Gastroesophageal sphincter (tissue), 4 donors: ENCODE measurements around the gene EFHD2. TPM values are rescaled to one million over a fixed set of nuclear protein-coding genes. Genes with fewer than 3 reads are reported as not detected.
"Not testable (repeated sequence)": the region's sequence is repeated elsewhere in the genome, so short reads cannot be mapped to it uniquely, and the experiment has no call there.

Experiments
- ATAC-seq: fragments of 150-250 bp; one replicate; pipeline ENCODE4 v1.9.1; 2016; ENCODE audit warnings: mild to moderate bottlenecking, moderate library complexity
- H3K27ac ChIP-seq, 4 donors: fragments of 200-600 bp; sonication (generic) in 3 of 4; 1 replicate in 3 of 4; 2 replicates in 1 of 4; pipeline ENCODE4 v1.5.1; 2016 to 2019
- H3K27me3 ChIP-seq: fragments of 200-600 bp; sonication (generic); one replicate; pipeline ENCODE4 v1.5.1; 2019
- H3K36me3 ChIP-seq, 2 donors: fragments of 200-600 bp; sonication (generic); one replicate each; pipeline ENCODE4 v1.5.1; 2019; ENCODE audit warnings: control low read depth in 1 of 2
- H3K4me1 ChIP-seq, 3 donors: fragments of 200-600 bp; sonication (generic); 1 replicate in 2 of 3; 2 replicates in 1 of 3; pipeline ENCODE4 v1.5.1; 2016 to 2019; ENCODE audit warnings: control low read depth in 2 of 3
- H3K4me3 ChIP-seq, 2 donors: fragments of 200-600 bp; sonication (generic); one replicate each; pipeline ENCODE4 v1.5.1; 2019; ENCODE audit warnings: mild to moderate bottlenecking in 1 of 2, moderate library complexity in 1 of 2
- H3K9me3 ChIP-seq, 3 donors: fragments of 200-600 bp; sonication (generic); one replicate each; pipeline ENCODE4 v1.5.1; 2017 to 2019; ENCODE audit warnings: control low read depth in 2 of 3
- EP300 ChIP-seq: sonication (generic); formaldehyde crosslinking; IDR thresholded peaks from one replicate; pipeline ENCODE4 v1.6.1; 2017; ENCODE audit warnings: antibody characterized with exemption, mild to moderate bottlenecking
- POLR2A ChIP-seq, 2 donors: fragments of 450-650 bp; IDR thresholded peaks; one replicate each; pipeline ENCODE4 v1.6.1; 2017; ENCODE audit warnings: antibody characterized with exemption in 2 of 2, mild to moderate bottlenecking in 2 of 2, moderate library complexity in 1 of 2
- POLR2AphosphoS5 ChIP-seq: sonication (generic); formaldehyde crosslinking; IDR thresholded peaks from one replicate; pipeline ENCODE4 v1.6.1; 2017; ENCODE audit warnings: antibody characterized with exemption
- WGBS, 2 donors: methylation state at CpG; one replicate each; pipeline ENCODE4 v1.1.5; 2018; ENCODE audit warnings: low coverage in 1 of 2; 5-methylcytosine and 5-hydroxymethylcytosine counted together
- total RNA-seq, 4 donors: library from RNA; depleted of rRNA; stranded (reverse); fragments of >200 nt; gene quantifications; one replicate each; pipeline ENCODE4 v1.1.0, GENCODE V29; 2016
- TF ChIP-seq, protein P1 (sequence below), 4 experiments: fragments of 200-600 bp in 2 of 4; fragments of 450-650 bp in 2 of 4; sonication (generic) in 1 of 4; IDR thresholded peaks; one replicate each; pipeline ENCODE4 v1.5.1; 2017 to 2019; ENCODE audit warnings: antibody characterized with exemption in 4 of 4, mild to moderate bottlenecking in 2 of 4, moderate library complexity in 2 of 4

Gene EFHD2
- total RNA-seq, 4 donors from 2014 or later, result 26.3 to 60.7 (median 53.7) TPM

DNA sequence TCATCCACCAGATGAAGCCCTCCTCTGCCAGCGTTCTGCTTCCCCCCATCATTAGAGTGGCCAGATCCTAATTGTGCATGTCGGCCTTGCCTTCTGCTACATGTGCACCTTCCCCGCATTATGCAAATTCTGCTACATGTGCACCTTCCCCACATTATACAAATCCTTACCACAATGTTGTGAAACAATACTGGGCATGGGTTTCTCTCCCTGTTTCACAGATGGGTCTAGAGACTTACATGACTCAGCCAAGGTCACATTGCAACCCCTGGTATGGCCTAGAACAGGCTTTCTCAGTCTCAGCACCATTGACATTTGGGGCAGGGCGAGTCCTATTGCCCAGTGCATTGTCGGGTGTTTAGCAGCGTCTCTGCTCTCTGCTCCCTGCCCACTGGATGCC, 45.8 kb downstream of the EFHD2 start:
- no peaks in the 10 kb centered on the region for H3K9me3 ChIP-seq
- H3K27ac ChIP-seq, result no peak overlapping the region
- no peaks in the 10 kb centered on the region for H3K36me3 ChIP-seq
- no peak for TF ChIP-seq POLR2AphosphoS5
- TF ChIP-seq, protein P1, sequence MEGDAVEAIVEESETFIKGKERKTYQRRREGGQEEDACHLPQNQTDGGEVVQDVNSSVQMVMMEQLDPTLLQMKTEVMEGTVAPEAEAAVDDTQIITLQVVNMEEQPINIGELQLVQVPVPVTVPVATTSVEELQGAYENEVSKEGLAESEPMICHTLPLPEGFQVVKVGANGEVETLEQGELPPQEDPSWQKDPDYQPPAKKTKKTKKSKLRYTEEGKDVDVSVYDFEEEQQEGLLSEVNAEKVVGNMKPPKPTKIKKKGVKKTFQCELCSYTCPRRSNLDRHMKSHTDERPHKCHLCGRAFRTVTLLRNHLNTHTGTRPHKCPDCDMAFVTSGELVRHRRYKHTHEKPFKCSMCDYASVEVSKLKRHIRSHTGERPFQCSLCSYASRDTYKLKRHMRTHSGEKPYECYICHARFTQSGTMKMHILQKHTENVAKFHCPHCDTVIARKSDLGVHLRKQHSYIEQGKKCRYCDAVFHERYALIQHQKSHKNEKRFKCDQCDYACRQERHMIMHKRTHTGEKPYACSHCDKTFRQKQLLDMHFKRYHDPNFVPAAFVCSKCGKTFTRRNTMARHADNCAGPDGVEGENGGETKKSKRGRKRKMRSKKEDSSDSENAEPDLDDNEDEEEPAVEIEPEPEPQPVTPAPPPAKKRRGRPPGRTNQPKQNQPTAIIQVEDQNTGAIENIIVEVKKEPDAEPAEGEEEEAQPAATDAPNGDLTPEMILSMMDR (IDR thresholded peaks at IDR 0.05), result no peak
- no peak for TF ChIP-seq EP300
- no peak for TF ChIP-seq POLR2A (IDR thresholded peaks at IDR 0.05)
- 93% methylated on average over 2 of the region's 6 CpGs; no CpG with 5 or more reads in 1 of the 2 donors for WGBS, 2 donors
- H3K27me3 ChIP-seq, result no peaks in the 10 kb centered on the region
- ATAC-seq, result no peak
- no peak overlapping the region for H3K4me3 ChIP-seq
- H3K4me1 ChIP-seq, result peaks cover 0 to 19% (median 0%) of the 10 kb centered on the region in 3 donors

DNA sequence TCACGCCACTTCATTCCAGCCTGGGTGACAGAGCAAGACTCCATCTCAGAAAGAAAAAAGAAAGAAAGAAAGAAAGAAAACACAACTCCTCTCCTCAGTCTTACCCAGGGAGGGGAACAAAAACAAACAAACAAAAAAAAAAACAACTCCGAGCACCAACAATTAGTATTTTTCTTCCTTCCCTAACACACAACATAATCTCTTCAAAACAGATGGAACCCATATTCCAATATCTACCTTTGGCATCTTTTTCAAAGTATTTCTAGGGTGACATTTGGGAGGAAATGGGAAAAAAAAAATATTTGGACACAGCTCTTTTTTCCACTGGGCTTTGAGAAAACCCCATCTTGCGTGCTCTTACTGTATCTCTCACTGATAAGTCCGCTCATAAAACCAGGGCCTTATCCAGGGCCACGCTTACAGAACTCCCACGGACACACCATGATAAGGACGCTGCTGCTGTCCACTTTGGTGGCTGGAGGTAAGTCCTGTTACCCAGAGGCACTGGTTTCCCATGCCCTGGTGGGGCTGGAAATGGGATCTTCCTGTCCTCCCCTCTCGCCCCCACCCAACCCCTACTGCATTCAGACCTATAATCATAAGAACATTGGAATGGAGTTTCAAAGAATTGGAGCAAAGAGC, 46.7 kb downstream of the EFHD2 start, which contains the start of gene CELA2A:
Gene CELA2A (plus strand): TSS at position 420 of the 642 bp plus-strand sequence. CDS start 22 bp downstream, at position 442.
- no peak within 1 kb of the TSS for H3K27ac ChIP-seq
- ATAC-seq, result no peak
- no peaks in the 10 kb centered on the region for H3K36me3 ChIP-seq
- H3K4me3 ChIP-seq, result no peak within 1 kb of the TSS
- H3K27me3 ChIP-seq, result no peaks in the 10 kb centered on the region
- 87 to 96% methylated on average over 6 to 8 of the region's 8 CpGs for WGBS, 2 donors
- TF ChIP-seq POLR2A (IDR thresholded peaks at IDR 0.05) (no peak), POLR2AphosphoS5 (no peak), EP300 (no peak)
- TF ChIP-seq, protein P1 (IDR thresholded peaks at IDR 0.05), result no peak
- peaks cover 0 to 21% (median 0%) of the 10 kb centered on the region in 3 donors for H3K4me1 ChIP-seq
- H3K9me3 ChIP-seq, result no peaks in the 10 kb centered on the region

DNA sequence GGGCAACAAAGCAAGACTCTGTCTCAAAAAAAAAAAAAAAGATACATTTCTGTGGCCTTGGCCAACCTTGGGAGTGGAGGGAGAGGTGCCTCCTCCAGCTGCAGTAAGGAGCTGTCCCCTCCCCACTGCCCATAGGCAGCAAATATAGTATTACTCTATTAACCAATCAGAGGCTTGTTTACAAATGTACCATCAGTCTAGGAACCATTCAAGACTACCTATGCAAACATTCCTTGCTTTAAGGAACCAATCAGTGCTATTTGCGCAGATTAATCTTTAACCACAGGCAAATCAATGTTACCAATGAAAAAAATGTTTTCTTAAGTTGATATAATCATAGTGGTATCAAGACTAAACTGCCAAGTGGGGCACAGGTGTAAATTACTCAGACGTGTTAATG, 47.9 kb downstream of the EFHD2 start:
- H3K27ac ChIP-seq, result no peak overlapping the region
- WGBS, 2 donors, result 70 to 71% methylated on average over 2 of the region's 2 CpGs
- H3K36me3 ChIP-seq, result no peaks in the 10 kb centered on the region
- H3K9me3 ChIP-seq, result no peaks in the 10 kb centered on the region
- TF ChIP-seq EP300 (no peak), POLR2AphosphoS5 (no peak), POLR2A (IDR thresholded peaks at IDR 0.05) (no peak)
- TF ChIP-seq, protein P1 (IDR thresholded peaks at IDR 0.05), result no peak
- no peak for ATAC-seq
- no peak overlapping the region for H3K4me3 ChIP-seq
- H3K27me3 ChIP-seq, result no peaks in the 10 kb centered on the region
- H3K4me1 ChIP-seq, result peaks cover 0 to 21% (median 0%) of the 10 kb centered on the region in 3 donors

- H3K27me3 ChIP-seq, H3K4me3 ChIP-seq, H3K9me3 ChIP-seq, H3K36me3 ChIP-seq, ATAC-seq, H3K27ac ChIP-seq: not testable (repeated sequence)
- WGBS, 2 donors, result 100% methylated on average over 3 of the region's 4 CpGs; no CpG with 5 or more reads in 1 of the 2 donors
- H3K4me1 ChIP-seq, result peaks cover 0 to 21% (median 0%) of the 10 kb centered on the region in 3 donors
Measured at GRCh38 chr1:15458388-15458787, 48.7 kb downstream of the EFHD2 start.

- H3K36me3 ChIP-seq, result no peaks in the 10 kb centered on the region
- no peak overlapping the region for H3K4me3 ChIP-seq
- H3K4me1 ChIP-seq, result peaks cover 0 to 13% (median 0%) of the 10 kb centered on the region in 3 donors
- TF ChIP-seq, protein P1 (IDR thresholded peaks at IDR 0.05), result no peak
- TF ChIP-seq POLR2A (IDR thresholded peaks at IDR 0.05) (no peak), EP300 (no peak), POLR2AphosphoS5 (no peak)
- no peaks in the 10 kb centered on the region for H3K27me3 ChIP-seq
- no peaks in the 10 kb centered on the region for H3K9me3 ChIP-seq
- no peak overlapping the region for H3K27ac ChIP-seq
- WGBS, 2 donors, result 30 to 37% methylated on average over 10 of the region's 10 CpGs
- no peak for ATAC-seq
Measured at GRCh38 chr1:15459771-15460707, 50.4 kb downstream of the EFHD2 start.
